Activated B cell treated with CpG ODN at 0.5 μM for 24 hours (primary cell): Measurements from ENCODE around the gene TRIP10. TPM values are rescaled to one million over a fixed set of nuclear protein-coding genes. Genes with fewer than 3 reads are reported as not detected.

ENCODE experiments used
- ATAC-seq: fragments of 200-7000 bp; cut with Tn5 transposase; one replicate; pipeline ENCODE4 v1.10.0; 2021; ENCODE audit warnings: low read depth, mild to moderate bottlenecking, moderate library complexity
- CTCF ChIA-PET: fragments of 350-600 bp; sonication (Branson Sonifier 250); formaldehyde crosslinking; loops from one replicate; lab custom pipeline; 2021; ENCODE audit warnings: antibody characterized with exemption; lab: Charles Lee
- POLR2A ChIA-PET: fragments of 350-600 bp; sonication (Branson Sonifier 250); formaldehyde crosslinking; loops from one replicate; lab custom pipeline; 2021; ENCODE audit warnings: antibody characterized with exemption; lab: Charles Lee
- DNase-seq: peaks from one replicate; pipeline ENCODE4 v3.0.0; 2022
- H3K27ac Mint-ChIP-seq: one replicate; pipeline ENCODE4 v1.8.0; 2020; ENCODE audit warnings: mixed read lengths
- H3K27me3 Mint-ChIP-seq: one replicate; pipeline ENCODE4 v1.8.0; 2021; ENCODE audit warnings: mixed read lengths
- H3K36me3 Mint-ChIP-seq: one replicate; pipeline ENCODE4 v1.8.0; 2021; ENCODE audit warnings: low read depth, mixed read lengths
- H3K4me1 Mint-ChIP-seq: one replicate; pipeline ENCODE4 v1.8.0; 2021; ENCODE audit warnings: mixed read lengths
- H3K4me3 Mint-ChIP-seq: one replicate; pipeline ENCODE4 v1.8.0; 2020; ENCODE audit warnings: mild to moderate bottlenecking, mixed read lengths
- H3K9me3 Mint-ChIP-seq: one replicate; pipeline ENCODE4 v1.8.0; 2020; ENCODE audit warnings: mixed read lengths
- intact Hi-C: fragments of 100-400 bp; cut with micrococcal nuclease; formaldehyde crosslinking; loops from one replicate; pipeline ENCODE4 v1.15.1; 2024
- total RNA-seq: library from RNA; stranded (reverse); gene quantifications from 2 replicates; pipeline ENCODE4 v1.2.3, GENCODE V29; 2022
- TF ChIP-seq, protein P1 (sequence below): fragments of 200-600 bp; IDR thresholded peaks from one replicate; pipeline ENCODE4 v1.8.0; 2022; ENCODE audit warnings: antibody characterized with exemption, mild to moderate bottlenecking

The TRIP10 gene
- total RNA-seq, 1 donor from 2014 or later, result 101 TPM

DNA sequence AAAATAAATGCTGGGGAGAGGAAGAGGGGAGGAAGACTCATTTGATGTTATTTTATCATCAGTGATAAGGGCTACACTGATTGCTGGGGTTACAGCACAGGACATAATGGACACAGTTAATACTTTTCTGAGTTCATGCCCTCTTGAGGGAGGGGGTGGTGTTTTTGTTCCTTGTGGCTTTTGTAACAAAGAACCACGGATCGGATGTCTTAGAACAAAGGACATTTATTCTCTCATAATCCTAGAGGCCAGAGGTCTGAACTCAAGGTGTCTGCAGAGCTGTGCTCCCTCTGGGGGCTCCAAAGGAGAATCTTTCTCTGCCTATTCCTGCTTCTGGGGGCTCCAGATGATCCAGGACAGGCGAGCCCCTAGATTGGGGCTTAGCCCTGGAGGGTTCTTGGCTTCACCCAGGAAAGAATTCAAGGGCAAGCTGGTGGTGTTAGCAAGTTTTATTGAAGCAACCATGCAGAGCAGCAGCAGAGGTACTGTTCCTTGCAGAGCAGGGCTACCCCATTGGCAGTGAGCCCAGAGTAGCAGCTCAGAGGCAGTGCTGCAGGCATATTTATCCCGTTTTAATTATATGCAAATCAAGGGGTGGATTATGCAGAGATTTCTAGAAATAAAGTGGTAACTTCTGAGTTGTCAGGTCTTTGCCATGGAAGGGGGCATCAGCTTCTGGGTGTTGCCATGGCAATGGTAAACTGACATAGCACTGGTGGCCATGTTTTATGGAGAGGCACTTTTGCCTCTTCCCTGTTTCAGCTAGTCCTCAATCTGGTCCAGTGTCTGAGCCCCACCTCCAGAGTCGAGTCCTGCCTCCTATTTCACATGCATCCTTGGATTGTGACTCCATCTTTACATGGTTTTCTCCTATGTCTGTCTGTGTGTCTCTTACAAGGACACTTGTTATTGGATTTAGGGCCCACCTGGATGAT, 51.0 kb downstream of the TRIP10 start:
- ChIA-PET CTCF (no interaction called here), POLR2A (interaction anchor here (1.5 to 2.6 kb wide), 2 partner anchors 11 to 13 kb away, joined by 3 to 10 read pairs; no protein-coding TSS in a partner anchor)
- DNase-seq, result no peak
- Mint-ChIP-seq H3K4me3 (no peak overlapping the region), H3K27ac (peak overlapping the region; percentile 50), H3K27me3 (no peaks in the 10 kb centered on the region), H3K36me3 (peaks cover 64% of the 10 kb centered on the region), H3K4me1 (peaks cover 49% of the 10 kb centered on the region), H3K9me3 (peaks cover 2% of the 10 kb centered on the region)
- no peak for ATAC-seq
- TF ChIP-seq, protein P1, sequence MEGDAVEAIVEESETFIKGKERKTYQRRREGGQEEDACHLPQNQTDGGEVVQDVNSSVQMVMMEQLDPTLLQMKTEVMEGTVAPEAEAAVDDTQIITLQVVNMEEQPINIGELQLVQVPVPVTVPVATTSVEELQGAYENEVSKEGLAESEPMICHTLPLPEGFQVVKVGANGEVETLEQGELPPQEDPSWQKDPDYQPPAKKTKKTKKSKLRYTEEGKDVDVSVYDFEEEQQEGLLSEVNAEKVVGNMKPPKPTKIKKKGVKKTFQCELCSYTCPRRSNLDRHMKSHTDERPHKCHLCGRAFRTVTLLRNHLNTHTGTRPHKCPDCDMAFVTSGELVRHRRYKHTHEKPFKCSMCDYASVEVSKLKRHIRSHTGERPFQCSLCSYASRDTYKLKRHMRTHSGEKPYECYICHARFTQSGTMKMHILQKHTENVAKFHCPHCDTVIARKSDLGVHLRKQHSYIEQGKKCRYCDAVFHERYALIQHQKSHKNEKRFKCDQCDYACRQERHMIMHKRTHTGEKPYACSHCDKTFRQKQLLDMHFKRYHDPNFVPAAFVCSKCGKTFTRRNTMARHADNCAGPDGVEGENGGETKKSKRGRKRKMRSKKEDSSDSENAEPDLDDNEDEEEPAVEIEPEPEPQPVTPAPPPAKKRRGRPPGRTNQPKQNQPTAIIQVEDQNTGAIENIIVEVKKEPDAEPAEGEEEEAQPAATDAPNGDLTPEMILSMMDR, result no peak
- intact Hi-C loops, result no loop called here

DNA sequence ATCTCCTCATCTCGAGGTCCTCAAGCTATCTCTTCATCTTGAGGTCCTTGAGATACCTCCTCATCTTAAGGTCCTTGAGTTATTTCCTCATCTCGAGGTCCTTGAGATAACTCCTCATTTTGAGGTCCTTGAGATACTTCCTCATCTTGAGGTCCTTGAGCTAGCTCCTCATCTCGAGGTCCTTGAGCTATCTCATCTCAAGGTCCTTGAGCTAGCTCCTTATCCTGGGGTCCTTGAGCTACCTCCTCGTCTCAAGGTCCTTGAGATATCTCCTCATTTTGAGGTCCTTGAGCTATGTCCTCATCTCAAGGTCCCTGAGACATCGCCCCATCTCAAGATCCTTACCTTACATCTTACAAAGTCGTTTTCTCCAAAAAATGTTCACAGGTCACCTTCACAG, 51.8 kb downstream of the TRIP10 start:
- H3K4me3 Mint-ChIP-seq, result no peak overlapping the region
- no peak for ATAC-seq
- intact Hi-C loops, result no loop called here
- H3K27me3 Mint-ChIP-seq, result no peaks in the 10 kb centered on the region
- TF ChIP-seq, protein P1, result no peak
- peak overlapping the region; percentile 50 for H3K27ac Mint-ChIP-seq
- peaks cover 63% of the 10 kb centered on the region for H3K36me3 Mint-ChIP-seq
- POLR2A ChIA-PET, result interaction anchor here (1.0 to 2.6 kb wide), 3 partner anchors 10 to 28 kb away, joined by 3 to 10 read pairs (median 4); no protein-coding TSS in a partner anchor
- CTCF ChIA-PET, result no interaction called here
- H3K9me3 Mint-ChIP-seq, result peaks cover 2% of the 10 kb centered on the region
- no peak for DNase-seq
- peaks cover 55% of the 10 kb centered on the region for H3K4me1 Mint-ChIP-seq

DNA sequence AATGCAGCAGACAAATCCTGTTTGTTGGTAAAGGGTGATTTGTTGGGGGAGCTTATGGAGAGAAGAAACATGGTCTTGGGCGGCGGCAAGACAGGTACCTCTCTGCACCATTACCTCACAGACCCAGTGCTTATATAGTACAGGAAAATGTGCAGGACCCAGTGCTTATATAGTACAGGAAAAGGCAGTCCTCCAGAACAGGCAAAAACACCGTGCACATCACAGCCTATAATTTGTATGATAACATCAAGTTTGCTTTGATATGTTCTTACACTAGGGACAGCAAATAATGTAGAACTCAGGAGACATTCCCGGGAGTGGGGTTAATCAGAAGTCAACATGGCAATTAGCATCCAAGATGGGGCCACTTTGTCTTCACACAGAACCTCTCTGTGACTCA, 53.9 kb downstream of the TRIP10 start:
- no peak overlapping the region for H3K4me3 Mint-ChIP-seq
- no peak overlapping the region for H3K27ac Mint-ChIP-seq

DNA sequence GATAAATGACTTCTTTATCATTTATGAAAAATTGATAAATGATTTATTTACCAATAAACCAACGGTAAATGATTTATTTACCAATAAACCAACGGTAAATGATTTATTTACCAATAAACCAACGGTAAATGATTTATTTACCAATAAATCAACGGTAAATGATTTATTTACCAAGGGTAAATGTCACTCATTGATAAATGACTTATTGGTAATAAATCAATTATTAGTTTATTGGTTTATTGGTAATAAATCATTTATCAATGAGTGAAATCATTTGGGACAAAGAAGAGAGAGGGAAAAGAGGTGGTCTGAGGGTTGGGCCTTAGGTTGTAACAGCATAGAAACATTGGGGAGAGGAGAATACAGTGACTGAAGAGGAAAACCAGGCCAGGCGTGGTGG, 54.5 kb downstream of the TRIP10 start:
- no peak for DNase-seq
- no peak for ATAC-seq
- H3K27me3 Mint-ChIP-seq, result no peaks in the 10 kb centered on the region
- no peak overlapping the region for H3K27ac Mint-ChIP-seq
- H3K4me3 Mint-ChIP-seq, result no peak overlapping the region
- TF ChIP-seq, protein P1, result no peak
- H3K36me3 Mint-ChIP-seq, result peaks cover 58% of the 10 kb centered on the region
- peaks cover 2% of the 10 kb centered on the region for H3K9me3 Mint-ChIP-seq
- intact Hi-C loops, result no loop called here
- peaks cover 68% of the 10 kb centered on the region for H3K4me1 Mint-ChIP-seq
- ChIA-PET CTCF (no interaction called here), POLR2A (no interaction called here)

More for the DNA sequence above, 53.9 kb downstream of the TRIP10 start:
- intact Hi-C loops, result no loop called here
- no peak for DNase-seq
- H3K9me3 Mint-ChIP-seq, result peaks cover 2% of the 10 kb centered on the region
- ChIA-PET CTCF (no interaction called here), POLR2A (no interaction called here)
- peaks cover 60% of the 10 kb centered on the region for H3K36me3 Mint-ChIP-seq
- H3K4me1 Mint-ChIP-seq, result peaks cover 69% of the 10 kb centered on the region
- H3K27me3 Mint-ChIP-seq, result no peaks in the 10 kb centered on the region
- no peak for ATAC-seq
- TF ChIP-seq, protein P1, result no peak

DNA sequence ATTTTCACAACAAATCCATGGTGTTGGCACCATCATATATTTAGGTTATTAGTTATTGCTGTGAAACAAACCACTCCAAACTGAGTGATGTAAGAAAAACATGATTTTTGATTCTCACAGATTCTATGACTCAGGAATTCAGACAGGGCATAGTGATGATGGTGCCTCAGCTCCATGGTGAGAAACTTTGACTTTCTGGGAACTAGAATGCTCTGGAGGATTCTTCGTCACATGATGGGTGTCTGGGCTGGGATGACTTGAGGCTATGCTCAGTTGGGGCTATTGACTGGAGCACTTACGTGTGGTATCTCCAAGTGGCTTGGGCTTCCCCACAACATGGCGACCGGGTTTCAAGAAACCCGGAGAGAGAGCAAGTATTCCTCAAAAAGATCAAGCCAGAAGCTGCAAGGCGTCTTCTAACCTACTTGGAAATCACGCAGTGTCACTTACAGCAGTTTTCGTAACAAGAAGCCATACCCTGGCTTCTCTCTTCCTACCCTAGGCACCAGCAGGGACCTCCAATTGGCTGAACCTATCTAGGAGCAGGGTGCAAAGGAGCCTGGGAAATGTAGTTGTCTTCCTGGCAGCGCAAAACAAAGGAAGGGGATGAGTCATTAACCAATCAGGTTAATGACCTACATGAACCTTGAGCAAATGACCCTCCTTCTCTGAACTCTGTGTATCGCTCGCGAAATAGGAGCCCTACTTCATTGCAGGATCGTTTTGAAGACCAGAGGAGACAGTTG, 55.4 kb downstream of the TRIP10 start:
- POLR2A ChIA-PET, result interaction anchor here (0.6 kb wide), 1 partner anchor 12 kb away, joined by 4 read pairs; no protein-coding TSS in a partner anchor
- no peak overlapping the region for H3K27ac Mint-ChIP-seq
- CTCF ChIA-PET, result no interaction called here
- peaks cover 2% of the 10 kb centered on the region for H3K9me3 Mint-ChIP-seq
- no peaks in the 10 kb centered on the region for H3K27me3 Mint-ChIP-seq
- TF ChIP-seq, protein P1, result no peak
- no peak overlapping the region for H3K4me3 Mint-ChIP-seq
- H3K4me1 Mint-ChIP-seq, result peaks cover 72% of the 10 kb centered on the region
- DNase-seq (no peak), ATAC-seq (no peak)
- intact Hi-C loops, result no loop called here
- H3K36me3 Mint-ChIP-seq, result peaks cover 55% of the 10 kb centered on the region
